GM06990 (cell line): ENCODE measurements around the gene ACE.

ENCODE experiments used
- DNase-seq: peaks from one replicate; pipeline ENCODE4 v3.0.0-alpha.2; 2011; ENCODE audit not compliant: insufficient read length; ENCODE audit errors: extremely low read depth
- H3K27me3 ChIP-seq: replicated peaks from 2 replicates; pipeline ENCODE4 v1.6.0; 2011; ENCODE audit warnings: low read length; ENCODE audit not compliant: control insufficient read depth, insufficient read depth
- H3K36me3 ChIP-seq: 2 replicates; pipeline ENCODE4 v1.5.1; 2011; ENCODE audit warnings: low read length; ENCODE audit not compliant: control insufficient read depth, insufficient read depth
- H3K4me3 ChIP-seq: replicated peaks from 2 replicates; pipeline ENCODE4 v1.5.1; 2011; ENCODE audit warnings: low read depth, mild to moderate bottlenecking, control low read depth, low read length
- CTCF ChIP-seq: IDR thresholded peaks from 2 replicates; pipeline ENCODE4 v1.5.1; 2011; ENCODE audit warnings: low read length, control low read depth, mild to moderate bottlenecking, inconsistent platforms; ENCODE audit not compliant: insufficient read depth, poor library complexity, severe bottlenecking

The ACE gene

GRCh38 chr17:63438092-63439051 lies 38.5 kb upstream of the ACE start:
- H3K27me3 ChIP-seq = no peaks in the 10 kb centered on the region
- no peaks in the 10 kb centered on the region for H3K36me3 ChIP-seq
- no peak overlapping the region for H3K4me3 ChIP-seq
- DNase-seq = no peak
- no peak for TF ChIP-seq CTCF

DNA sequence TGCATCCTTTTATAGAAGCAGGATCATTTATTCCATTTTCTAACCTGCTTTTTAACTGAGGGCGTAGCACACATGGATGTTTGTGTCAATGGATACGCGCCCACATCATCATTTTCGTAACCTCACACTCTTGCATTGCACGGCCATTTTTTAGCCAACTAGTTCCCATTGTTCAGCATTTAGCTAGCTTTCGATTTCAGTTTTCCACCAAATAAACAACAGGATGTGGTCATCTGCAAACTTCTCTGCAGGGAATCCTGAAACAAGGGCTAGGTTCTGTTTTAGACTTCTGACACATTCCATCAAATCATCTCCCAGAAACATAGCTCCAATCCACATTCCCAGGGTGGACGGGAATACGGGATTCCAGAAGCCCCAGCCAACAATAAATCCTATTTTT lies 37.2 kb upstream of the ACE start:
- Histone ChIP-seq H3K27me3 (no peaks in the 10 kb centered on the region), H3K4me3 (no peak overlapping the region), H3K36me3 (no peaks in the 10 kb centered on the region)
- no peak for TF ChIP-seq CTCF
- DNase-seq = no peak

DNA sequence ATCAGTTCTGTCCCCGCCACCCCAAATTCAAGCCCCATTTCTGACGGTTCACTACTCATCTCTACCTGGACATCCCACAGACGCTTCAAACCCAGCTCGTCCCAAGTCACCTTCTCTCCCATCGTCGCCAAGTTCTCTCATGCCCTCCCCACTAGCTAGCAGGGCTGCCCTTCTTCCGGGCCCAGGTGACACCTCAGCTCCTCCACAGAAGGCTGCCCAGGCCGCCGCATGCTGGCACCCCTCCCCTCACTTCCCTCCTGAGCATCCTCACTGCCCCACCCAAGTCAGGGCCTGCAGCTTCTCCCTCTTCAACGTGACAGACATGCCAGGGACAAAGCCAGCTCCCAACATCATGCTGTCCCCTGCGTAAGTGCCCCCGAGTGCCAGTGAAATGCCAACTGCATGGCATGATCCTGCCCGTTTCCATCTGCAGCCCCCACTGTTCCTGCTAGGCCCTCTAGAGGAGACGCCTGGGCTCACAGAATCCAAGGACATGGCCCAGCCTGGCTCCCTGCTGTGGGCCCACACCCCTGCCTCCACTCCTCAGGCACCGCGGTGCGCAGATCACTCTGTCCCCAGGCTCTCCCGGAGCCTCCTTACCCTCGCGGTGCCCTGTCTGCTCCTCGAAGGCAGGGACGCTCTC lies 36.6 kb upstream of the ACE start:
- TF ChIP-seq CTCF = no peak
- no peak overlapping the region for H3K4me3 ChIP-seq
- H3K36me3 ChIP-seq = no peaks in the 10 kb centered on the region
- H3K27me3 ChIP-seq = no peaks in the 10 kb centered on the region
- no peak for DNase-seq

DNA sequence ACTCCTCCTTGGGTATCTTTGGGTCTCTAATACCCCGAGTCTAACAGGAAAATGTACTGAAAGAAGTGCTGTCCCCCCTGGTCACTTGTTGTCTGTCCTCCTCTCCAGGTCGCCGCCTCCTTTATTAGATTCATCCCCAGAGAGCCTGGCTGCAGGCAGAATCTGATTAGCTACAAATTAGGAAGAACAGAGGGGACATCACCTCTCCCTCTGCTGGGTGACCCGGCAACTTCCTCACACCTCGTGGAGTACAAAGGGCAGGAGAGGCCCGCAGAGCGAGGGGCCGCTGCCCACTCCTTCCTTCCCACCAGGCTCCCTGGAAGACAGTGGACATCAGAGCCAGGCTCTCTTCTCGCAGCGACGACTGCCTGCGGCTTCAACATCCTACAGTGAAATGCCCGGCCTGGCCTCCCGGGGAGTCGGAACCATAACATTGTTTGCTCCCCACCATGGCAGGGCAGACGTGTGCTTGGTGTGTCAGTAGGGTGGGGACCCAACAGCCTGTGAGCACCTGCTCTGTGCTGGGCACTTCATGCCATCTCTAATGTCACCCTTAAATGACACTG lies 36.0 kb upstream of the ACE start:
- no peak for TF ChIP-seq CTCF
- H3K27me3 ChIP-seq = no peaks in the 10 kb centered on the region
- no peaks in the 10 kb centered on the region for H3K36me3 ChIP-seq
- DNase-seq = no peak
- no peak overlapping the region for H3K4me3 ChIP-seq

DNA sequence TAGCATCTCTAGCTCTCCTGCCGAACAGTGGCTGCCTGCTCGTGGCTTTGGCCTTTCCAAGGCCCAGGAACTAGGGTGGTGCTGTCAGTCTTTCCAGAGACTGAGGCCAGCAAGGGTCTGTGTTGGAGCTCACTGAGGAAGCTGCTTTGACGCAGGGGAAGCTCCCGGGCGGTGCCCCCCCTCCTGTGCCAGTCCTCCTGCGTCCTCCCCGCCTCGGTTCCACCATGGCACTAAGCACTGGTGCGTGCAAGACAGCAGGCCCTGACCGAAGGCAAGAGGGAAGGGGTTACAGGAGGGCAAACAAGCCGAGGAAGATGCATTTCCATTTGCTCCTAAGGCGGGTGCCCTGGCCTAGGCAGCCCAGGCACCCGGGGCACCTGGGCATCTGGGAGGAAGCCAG lies 35.2 kb upstream of the ACE start:
- DNase-seq = no peak
- Histone ChIP-seq H3K36me3 (no peaks in the 10 kb centered on the region), H3K27me3 (no peaks in the 10 kb centered on the region), H3K4me3 (no peak overlapping the region)
- TF ChIP-seq CTCF = no peak
